Choroid plexus epithelial cell (primary cell): ENCODE results near the gene NPAS2.

Experiments used
- DNase-seq: peaks from one replicate; pipeline ENCODE4 v3.0.0-alpha.2; 2010; ENCODE audit warnings: low read depth
- H3K4me3 ChIP-seq: 2 replicates; pipeline ENCODE4 v1.5.1; 2011; ENCODE audit warnings: low read depth, mild to moderate bottlenecking, control low read depth, low read length, moderate library complexity
- CTCF ChIP-seq: conservative IDR thresholded peaks from 2 replicates; pipeline ENCODE4 v1.5.1; 2011; ENCODE audit warnings: low read depth, mild to moderate bottlenecking, control low read depth, inconsistent platforms, low read length, moderate library complexity

NPAS2 gene

GRCh38 chr2:100879296-100879695, 59.4 kb downstream of the NPAS2 start:
- no peak for DNase-seq
- H3K4me3 ChIP-seq, result no peak overlapping the region
- TF ChIP-seq CTCF, result no peak

GRCh38 chr2:100880036-100880435, 60.1 kb downstream of the NPAS2 start:
- DNase-seq, result no peak
- no peak overlapping the region for H3K4me3 ChIP-seq
- TF ChIP-seq CTCF, result no peak

- DNase-seq, result peak; percentile 82
- no peak for TF ChIP-seq CTCF
- H3K4me3 ChIP-seq, result no peak overlapping the region
Measured at GRCh38 chr2:100880730-100881129, 60.8 kb downstream of the NPAS2 start.

GRCh38 chr2:100882645-100883613, 63.0 kb downstream of the NPAS2 start:
- no peak for TF ChIP-seq CTCF
- no peak overlapping the region for H3K4me3 ChIP-seq
- DNase-seq, result peak; percentile 47

GRCh38 chr2:100884145-100884621, 64.2 kb downstream of the NPAS2 start:
- no peak overlapping the region for H3K4me3 ChIP-seq
- TF ChIP-seq CTCF, result peak; percentile 12
- peak; percentile 78 for DNase-seq

- TF ChIP-seq CTCF, result no peak
- DNase-seq, result peak; percentile 37
- no peak overlapping the region for H3K4me3 ChIP-seq
Measured at GRCh38 chr2:100886085-100886484, 66.1 kb downstream of the NPAS2 start.
